GM15510 (cell line): ENCODE data around the gene HOXA13.

Experiments
- POLR2A ChIP-seq: IDR thresholded peaks from 3 replicates; pipeline ENCODE4 v1.6.1; 2011; ENCODE audit warnings: borderline replicate concordance; ENCODE audit not compliant: insufficient read length; ENCODE audit errors: extremely low read depth

HOXA13 gene

DNA sequence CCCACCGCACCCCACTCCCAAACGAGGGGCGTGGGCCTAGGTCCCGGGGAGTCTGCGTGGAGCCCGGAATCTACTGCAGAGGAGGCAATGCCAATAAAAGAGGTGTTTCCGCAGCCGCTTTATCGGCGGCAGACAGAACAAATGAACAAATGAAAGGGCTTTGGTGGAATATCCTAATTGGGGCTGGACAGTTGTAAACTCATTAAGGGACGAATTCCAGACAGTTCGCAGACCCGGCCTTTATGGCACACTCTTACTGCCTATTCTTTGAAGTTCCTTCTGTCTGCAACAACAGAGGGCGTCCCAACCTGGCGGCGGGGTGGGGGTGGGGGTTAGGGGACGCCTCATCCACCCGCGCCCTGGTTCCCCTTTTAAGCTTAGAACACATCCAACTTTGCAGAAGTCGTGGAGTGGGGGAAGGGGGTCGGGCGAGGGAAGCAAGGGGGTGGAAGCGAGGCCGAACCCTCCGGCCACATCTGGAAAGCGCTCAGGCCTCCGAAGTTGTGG lies 38.6 kb downstream of the HOXA13 start:
- TF ChIP-seq POLR2A, result no peak

DNA sequence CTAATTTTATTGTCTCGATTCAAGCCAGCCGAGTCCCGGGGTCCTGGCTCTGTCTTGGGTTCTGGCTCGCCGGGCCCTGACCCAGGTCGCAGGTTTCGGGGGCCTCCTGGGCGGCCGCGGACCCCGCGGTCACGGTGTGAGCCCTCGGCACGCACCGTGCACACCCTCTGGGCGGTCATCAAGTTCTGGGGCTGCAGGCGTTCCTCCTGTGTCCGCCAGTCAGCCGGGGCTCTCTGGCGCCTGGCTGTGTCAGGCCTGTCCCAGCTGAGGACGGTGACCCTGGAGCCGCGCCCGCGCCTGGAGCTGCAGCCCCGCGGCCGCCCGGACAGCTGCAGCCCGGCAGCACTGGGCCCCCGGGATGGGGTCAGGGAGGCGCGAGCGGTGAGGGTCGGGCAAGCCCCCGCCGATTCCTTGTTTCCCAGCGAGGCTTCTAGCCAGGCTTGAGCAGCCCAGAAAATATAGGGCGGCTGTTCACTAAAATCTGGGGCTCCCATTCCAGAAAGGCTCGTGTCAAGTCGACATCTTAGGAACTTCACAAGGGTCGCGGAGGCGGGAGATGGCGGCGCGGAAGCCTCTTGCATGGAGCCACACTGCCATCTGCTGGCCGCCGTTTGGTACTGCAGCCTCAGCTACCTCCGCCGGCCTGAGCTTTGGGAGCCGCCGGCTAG lies 39.2 kb downstream of the HOXA13 start:
- no peak for TF ChIP-seq POLR2A

DNA sequence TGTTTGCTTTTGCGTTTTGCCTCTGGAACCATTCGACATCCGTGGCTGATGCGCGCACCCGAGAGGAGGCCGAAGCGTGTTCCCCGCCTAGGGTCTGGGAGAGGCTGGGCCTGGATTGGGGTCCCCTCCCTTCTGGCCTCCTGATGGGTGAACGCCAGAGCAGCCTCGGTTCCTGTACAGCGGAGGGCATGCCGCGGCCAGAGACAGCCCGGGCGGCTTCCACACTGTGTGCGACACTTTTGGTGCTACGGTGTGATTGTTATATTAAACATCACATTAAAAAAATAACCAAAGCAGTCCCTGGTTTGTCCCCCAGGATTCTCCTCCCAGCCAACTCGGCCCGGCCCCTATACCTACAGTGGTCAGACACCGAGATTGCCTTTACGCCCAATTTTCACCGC lies 39.7 kb downstream of the HOXA13 start:
- no peak for TF ChIP-seq POLR2A

DNA sequence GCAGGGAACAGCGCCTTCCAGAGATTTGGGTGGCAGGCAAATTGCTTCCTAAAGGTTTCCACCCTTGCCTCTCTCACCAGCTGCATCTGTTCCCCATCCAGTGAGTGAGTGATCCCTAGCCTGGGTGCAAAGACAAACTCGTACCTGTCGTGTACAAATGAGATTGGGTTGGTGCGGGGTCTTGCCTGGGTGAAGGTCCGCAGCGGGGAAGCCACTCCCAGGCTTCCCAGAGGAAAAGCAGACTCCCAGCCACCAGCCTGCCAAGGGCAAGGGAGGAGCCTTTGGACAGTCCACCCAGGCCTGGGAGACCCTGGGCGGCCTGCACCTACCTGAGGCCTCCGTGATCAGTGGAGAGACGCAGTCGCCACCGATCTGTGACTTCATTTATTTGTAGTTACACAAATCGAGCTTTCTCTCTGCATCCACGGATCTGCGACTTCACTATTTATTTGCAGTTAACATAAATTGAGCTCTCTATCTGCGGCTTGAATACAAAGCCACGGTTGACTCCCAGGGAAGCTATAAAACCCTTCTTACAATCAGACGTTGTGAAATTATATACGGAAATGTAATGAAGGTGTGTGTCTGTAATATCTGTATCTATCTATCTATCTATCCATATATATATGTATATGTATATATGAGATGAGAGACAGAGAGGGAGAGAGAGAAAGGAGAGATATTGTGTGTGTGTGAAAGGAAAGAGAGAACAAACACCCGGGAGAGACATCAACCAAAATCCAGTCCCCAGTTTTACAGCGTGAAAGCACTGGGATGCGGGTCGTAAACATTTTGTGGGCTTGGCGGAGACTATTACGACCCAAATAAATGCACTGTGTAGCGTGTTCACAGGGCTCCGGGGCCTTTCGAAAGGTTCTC lies 40.4 kb downstream of the HOXA13 start:
- TF ChIP-seq POLR2A, result no peak

DNA sequence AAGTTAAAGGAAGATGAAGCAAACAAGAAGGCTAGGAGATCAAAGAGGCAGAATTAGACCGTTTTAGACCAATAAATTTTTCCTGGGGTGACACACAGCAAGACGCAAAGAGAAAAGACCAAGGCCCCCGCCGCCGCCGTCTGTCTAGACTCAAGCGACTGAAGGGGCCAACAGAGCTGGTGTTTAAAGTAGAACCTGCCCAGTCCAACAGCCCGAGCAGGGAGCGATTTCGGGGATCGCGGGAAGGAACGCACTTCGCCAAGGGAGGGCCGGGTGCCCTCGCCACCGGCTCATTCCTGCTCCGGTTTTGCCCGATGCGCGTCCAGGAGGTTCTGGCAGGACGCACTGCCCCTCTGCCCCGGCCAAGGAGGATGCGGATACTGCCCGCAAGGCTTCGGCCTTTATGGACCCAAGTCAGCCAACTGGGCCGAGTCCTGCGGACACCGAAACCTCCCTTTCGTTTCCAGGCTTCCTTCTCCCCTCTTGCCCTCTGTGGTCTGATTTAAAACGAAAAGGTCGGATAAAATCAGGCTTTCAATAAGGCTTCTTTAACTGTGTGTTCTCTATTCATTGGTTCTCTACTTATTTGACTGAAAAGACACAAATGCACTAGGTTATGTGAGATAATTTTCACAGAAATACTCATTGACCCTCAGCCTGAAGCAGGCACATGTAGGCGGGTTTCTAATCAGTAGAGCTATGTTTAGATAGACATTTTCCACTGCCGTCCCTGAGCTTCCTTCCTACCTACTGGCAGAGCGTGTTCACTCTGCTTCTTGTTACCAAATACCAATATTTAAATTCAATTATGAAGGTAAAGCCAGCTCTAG lies 41.2 kb downstream of the HOXA13 start:
- no peak for TF ChIP-seq POLR2A

DNA sequence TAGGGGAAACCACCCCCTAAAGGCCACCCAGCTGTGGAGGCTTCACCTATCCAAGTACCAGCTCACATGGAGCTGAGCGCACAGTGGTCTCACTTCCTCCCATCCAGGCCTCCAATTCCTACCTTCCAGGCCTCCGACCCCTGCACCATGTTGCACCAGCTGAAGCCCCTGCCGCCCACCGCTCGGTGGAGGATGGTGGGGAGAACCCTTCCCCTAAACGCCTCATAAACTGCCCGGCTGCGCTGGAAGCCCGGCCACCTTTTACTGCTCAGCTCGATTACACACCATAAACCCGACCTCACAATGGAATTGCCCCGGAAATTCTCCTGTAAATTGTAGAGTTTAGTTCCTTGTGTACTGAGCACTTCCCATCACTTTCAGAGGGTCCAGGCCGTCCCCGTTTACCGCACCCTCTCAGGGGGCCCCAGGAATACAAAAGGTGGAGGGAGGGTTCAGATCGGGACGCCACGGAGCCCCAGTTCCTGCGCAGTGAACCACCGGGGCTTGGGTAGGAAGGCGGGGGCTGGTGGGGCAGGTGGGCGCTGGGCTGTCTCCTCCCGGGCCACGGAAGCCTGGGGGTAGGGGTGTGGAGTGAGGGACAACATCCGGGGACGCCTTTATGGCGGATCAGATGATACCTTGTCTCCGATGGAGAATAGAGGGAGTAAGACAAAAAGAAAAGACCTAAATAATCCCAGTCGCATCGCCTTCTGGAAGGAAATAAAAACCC lies 42.0 kb downstream of the HOXA13 start:
- TF ChIP-seq POLR2A, result no peak

DNA sequence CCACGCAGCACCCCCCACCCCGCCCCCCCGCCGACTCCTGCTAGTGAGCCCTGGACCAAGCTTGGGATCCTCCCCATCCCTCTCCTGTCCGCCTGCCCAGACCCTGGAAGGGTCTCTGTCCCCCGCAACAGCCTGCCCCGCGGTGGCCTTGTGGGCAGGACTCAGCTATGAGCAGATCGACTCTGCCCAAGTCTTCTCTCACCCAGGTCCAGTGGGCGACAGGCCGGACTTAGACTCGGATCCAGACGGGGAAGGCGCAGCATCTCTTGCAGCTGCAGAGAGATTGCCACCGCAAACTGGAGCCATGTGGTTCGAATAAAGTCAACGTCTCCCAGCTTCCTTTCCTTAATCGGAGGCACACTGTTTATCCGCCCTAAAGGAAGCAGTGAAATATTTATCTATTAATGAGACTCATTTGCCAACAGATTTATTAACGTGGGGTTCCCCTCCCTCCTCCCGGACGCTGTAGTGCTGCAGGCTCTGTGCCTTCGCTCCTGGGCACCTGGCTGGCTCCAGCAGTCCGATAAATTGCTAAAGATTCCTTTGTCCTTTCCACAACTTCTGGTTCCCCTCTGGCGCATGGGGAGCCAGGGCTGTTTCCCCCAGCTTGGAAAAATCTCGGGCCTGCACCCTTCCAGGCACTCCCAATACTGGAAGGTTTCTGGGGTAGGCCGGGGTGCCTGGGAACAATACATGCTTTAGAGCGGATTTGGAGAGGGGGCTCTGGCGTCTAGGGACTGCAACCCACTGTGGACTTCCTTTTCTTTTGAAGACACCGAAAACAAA lies 42.8 kb downstream of the HOXA13 start:
- no peak for TF ChIP-seq POLR2A

DNA sequence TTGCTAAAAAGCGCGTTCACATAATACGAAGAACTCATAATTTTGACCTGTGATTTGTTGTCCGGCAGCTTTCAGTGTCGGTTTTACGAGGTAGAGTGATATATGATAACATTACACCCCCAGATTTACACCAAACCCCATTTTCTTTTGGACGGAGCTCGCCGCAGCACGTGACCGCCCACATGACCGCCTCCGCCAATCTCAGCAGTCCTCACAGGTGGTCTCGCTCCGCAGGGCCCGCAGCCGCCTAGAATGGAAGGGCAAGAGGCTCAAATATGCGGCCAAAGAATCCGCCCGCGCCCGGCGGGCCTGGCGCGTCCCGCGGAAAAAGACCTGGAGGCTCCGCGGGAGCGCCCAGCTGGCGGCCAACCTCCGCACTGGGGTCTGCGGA lies 43.4 kb downstream of the HOXA13 start, which contains the start of gene HOXA7:
HOXA7 (minus strand) TSS at position 168 of the 391 bp plus-strand sequence; CDS start at position 38, 130 bp downstream.
- no peak for TF ChIP-seq POLR2A

DNA sequence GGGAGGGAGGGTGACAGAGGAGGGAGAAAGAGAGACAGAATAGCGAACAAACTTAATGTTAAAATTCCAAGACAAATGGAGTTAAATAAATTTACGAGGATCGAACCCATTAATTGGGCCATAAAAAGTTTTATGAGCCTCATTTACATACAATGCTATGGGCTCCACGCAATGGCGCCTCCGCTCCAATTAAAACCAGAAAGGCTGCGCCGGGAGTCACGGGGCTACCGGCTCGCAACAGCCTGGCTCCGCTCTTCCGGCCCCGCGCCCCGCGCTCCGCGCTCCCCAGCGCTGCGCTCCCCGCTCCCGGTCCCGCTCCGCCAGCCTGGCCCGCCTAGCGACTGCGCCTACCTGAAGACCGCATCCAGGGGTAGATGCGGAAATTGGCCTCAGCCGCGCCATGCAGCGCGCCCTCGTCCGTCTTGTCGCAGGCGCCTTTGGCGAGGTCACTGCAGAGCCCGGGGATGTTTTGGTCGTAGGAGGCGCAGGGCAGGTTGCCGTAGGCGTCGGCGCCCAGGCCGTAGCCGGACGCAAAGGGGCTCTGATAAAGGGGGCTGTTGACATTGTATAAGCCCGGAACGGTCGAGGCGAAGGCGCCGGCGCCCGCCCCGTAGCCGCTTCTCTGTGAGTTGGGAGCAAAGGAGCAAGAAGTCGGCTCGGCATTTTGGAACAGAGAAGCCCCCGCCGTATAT lies 43.9 kb downstream of the HOXA13 start:
- no peak for TF ChIP-seq POLR2A

DNA sequence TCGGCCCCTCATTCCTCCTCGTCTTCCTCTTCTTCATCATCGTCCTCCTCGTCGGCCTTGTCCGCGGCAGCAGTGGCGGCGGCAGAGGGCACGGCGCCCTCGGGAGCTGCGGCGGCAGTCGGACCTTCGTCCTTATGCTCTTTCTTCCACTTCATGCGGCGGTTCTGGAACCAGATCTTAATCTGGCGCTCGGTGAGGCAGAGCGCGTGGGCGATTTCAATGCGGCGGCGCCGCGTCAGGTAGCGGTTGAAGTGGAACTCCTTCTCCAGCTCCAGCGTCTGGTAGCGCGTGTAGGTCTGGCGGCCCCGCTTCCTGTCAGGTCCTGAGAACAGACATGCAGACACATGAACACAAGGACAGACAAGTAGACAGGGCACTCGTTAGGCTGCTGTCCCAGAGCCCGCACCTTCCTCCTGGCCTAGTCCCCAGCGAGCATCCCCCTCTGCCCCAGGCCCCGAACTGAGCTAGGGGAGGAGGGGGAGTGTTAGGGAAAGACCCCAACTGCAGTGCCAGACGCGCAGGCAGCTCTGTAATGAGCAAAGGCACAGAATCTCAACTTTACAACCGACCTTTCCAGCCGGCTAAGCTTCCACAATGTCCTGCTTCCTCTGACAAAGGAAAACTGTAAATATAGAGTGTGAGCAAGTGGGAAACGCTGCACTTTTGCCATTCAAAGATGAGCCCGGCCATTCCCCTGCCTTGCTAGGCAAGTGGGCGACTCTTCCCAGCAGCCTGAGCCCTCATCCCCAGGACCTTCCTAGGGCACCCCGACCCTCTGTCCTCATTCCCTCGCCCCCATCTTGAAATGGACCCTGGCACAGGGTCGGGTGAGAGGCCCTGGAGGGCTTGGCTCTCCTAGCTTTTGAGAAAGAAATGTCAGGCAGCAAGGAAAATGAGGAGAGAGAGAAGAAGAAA lies 44.7 kb downstream of the HOXA13 start:
- no peak for TF ChIP-seq POLR2A

DNA sequence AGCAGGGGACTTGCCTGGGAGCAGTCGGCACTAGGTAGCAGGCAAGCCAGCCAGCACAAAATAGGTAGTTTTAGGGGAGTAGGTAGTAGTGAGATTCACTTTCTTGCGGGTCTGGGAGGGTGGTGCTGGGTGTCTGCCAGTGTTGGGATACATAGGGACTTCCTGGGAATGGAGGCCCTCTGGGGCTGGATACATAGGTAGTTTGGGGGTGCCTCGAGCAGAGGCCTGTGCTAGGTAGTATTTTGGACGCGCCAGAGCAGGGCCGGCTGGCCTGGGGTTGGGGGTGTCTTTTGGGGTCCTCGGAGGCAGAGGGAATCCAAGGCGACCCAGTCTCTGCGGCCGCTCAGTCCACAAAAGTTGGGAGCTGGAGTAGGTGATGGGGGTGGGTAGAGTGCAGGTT lies 45.5 kb downstream of the HOXA13 start:
- no peak for TF ChIP-seq POLR2A

DNA sequence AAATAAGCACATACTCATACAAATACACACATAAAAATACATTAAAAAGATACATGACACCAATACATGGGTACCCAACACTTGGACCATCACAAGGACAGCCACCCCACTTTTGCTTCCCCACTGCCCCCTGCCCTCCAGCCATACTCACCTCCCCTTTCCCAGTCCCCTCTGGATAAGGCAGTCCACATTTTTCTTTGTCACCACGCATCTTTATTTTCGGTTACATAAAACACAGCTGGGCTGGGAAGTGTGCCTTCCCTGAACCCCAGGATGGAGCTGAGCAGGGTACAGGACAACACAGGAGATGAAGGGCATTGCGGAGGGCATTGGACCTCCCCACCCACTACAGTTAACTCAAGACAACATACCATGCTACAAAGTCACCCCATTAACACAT lies 46.4 kb downstream of the HOXA13 start:
- TF ChIP-seq POLR2A, result no peak
